ENCODE results near the gene NSD2. TPM values are rescaled to one million over a fixed set of nuclear protein-coding genes. Genes with fewer than 3 reads are reported as not detected.
A peak's percentile ranks its signal among the peaks of the same experiment; 100 is the strongest.

NSD2 gene
- total RNA-seq, 1 donor from 2014 or later, result 85.6 TPM

- DNase-seq (ENCODE audit: low read depth), result no peak
- TF ChIP-seq, protein P1, sequence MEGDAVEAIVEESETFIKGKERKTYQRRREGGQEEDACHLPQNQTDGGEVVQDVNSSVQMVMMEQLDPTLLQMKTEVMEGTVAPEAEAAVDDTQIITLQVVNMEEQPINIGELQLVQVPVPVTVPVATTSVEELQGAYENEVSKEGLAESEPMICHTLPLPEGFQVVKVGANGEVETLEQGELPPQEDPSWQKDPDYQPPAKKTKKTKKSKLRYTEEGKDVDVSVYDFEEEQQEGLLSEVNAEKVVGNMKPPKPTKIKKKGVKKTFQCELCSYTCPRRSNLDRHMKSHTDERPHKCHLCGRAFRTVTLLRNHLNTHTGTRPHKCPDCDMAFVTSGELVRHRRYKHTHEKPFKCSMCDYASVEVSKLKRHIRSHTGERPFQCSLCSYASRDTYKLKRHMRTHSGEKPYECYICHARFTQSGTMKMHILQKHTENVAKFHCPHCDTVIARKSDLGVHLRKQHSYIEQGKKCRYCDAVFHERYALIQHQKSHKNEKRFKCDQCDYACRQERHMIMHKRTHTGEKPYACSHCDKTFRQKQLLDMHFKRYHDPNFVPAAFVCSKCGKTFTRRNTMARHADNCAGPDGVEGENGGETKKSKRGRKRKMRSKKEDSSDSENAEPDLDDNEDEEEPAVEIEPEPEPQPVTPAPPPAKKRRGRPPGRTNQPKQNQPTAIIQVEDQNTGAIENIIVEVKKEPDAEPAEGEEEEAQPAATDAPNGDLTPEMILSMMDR (conservative IDR thresholded peaks at IDR 0.05; ENCODE audit: low read depth, low read length), result no peak
- no peak overlapping the region for H3K4me3 ChIP-seq (ENCODE audit: low read depth, low read length)
Measured at GRCh38 chr4:1851575-1852410, 19.4 kb upstream of the NSD2 start.

GRCh38 chr4:1852904-1853623, 18.1 kb upstream of the NSD2 start:
- TF ChIP-seq, protein P1 (conservative IDR thresholded peaks at IDR 0.05; ENCODE audit: low read depth, low read length), result no peak

DNA sequence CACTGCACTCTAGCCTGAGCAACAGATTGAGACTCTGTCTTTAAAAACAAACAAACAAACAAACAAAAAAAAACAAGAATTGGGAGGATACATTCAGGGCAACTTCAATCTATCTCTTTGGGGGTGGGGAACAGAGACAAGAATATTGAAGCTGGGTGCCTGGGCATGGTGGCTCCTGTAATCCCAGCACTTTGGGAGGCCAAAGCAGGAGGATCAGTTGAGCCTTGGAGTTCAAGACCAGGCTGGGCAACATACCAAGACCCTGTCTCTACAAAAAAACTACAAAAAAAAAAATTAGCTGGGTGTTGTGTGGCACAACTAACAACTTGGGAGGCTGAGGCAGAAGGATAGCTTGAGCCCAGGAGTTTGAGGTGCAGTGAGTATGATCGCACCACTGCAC, 16.4 kb upstream of the NSD2 start:
- no peak for DNase-seq (ENCODE audit: low read depth)
- peak overlapping the region; percentile 92 for H3K4me3 ChIP-seq (ENCODE audit: low read depth, low read length)
- TF ChIP-seq, protein P1 (conservative IDR thresholded peaks at IDR 0.05; ENCODE audit: low read depth, low read length), result no peak

More at GRCh38 chr4:1852904-1853623, 18.1 kb upstream of the NSD2 start:
- H3K4me3 ChIP-seq (ENCODE audit: low read depth, low read length), result no peak overlapping the region
- no peak for DNase-seq (ENCODE audit: low read depth)

- TF ChIP-seq, protein P1 (conservative IDR thresholded peaks at IDR 0.05; ENCODE audit: low read depth, low read length), result no peak
- no peak for DNase-seq (ENCODE audit: low read depth)
- peak overlapping the region; percentile 92 for H3K4me3 ChIP-seq (ENCODE audit: low read depth, low read length)
Measured at GRCh38 chr4:1855333-1856070, 15.7 kb upstream of the NSD2 start.

DNA sequence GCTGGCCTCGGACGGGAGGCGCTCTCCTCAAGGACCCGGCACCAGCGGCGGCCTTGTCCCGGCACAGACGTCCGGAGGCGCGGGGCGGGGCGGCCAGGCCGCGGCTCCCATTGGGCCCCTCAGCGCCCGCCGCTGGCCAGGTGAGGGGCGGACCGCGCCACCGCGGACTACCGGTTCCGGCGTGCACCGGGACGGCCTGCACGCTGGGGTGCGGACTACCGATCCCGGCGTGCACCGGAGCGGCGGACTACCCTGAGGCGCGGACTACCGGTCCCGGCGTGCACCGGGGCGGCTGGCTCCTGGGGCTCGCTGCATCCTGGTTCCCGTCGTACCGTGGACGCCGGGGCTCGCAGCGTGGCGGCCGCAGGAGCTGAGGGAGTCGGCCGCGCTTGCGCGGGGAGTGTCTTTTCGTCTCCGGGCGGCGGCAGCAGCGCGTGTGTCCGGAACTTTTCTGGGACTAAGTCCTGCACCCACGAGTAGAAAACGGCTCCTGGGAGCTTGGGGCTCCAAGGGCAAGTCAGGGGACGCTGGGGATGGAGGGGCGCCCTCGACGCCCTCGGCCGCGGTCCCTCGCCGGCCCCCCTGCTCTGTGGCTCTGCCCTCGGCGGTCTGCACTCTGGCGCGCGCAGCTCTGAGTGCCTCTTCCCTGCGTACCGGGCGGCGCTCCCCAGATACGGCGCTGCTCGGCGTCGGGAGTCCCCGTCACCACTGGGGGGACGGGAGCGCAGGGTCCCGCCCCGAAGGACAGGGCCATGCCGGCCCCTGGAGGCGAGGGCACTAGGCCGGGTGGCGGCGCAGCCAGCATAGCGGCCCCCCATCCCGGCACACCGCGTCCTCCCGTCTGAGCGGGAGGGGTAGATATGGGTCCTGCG, 14.9 kb upstream of the NSD2 start, which contains the start of gene LETM1:
Gene LETM1 (minus strand): TSS at position 86 of the 872 bp plus-strand sequence. CDS start 206 bp downstream, outside the sequence.
- no peak for DNase-seq (ENCODE audit: low read depth)
- TF ChIP-seq, protein P1 (conservative IDR thresholded peaks at IDR 0.05; ENCODE audit: low read depth, low read length), result no peak
- H3K4me3 ChIP-seq (ENCODE audit: low read depth, low read length), result peak within 1 kb of the TSS; percentile 92

Measured in epithelial cell of proximal tubule (primary cell).